GM19240 (cell line): ENCODE data around the gene PTPRN2.

Experiments
- DNase-seq: peaks from one replicate; pipeline ENCODE4 v3.0.0; 2011; ENCODE audit warnings: low spot score; ENCODE audit not compliant: insufficient read length

PTPRN2 gene

DNA sequence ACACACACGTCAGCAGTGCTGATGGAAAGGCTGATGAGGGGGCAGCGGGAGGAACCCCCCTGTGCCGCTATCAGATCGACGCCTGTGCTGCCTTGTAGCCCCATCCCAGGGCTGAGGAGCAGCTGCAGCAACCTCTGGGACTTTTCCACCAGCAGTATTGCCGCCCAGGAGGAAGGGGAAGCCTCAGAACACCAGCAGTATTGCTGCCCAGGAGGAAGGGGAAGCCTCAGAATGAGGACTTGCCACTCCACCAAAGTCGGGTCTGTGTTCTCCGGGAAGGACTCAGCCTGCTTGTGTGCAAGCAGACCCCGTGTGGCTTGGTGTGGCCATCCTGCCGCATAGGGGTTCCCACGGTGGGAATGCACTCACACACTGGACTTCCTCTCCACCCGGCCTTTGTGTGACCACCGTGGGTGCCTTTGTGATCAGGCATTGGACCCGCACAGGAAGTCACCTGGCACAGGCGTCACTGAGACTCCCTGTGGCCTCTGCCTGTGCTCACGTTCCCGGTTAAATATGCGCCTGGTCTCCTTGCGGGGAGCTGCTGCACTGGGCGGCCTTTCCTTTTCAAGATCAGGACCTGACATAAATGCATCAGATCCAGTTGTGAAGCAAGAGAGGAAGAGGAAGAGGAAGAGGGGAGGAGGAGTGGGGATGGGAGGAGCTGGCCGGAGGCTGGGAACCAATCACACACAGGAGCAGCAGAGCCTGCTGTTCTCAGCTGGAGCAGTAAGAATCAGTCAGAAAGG lies 1002.3 kb downstream of the PTPRN2 start:
- no peak for DNase-seq

DNA sequence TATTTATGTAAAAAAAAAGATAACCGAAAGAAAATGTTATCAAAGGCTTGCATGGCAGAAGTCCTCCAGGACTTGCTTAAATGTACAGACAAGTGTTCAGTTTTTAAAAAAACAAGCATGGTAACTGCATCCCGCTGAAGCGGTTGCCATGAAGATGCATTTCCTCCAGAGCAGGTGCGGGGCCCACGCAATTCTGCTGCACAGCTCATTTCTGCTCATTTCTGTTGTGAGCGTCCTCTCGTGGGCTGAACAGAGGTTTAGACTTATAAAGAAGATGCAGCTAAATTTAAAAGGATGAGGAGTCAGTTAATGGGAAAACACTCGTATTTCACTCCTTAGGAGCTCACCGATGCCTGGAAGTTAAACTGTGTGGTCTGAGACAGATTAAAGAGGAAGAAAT lies 1003.2 kb downstream of the PTPRN2 start:
- DNase-seq, result no peak

DNA sequence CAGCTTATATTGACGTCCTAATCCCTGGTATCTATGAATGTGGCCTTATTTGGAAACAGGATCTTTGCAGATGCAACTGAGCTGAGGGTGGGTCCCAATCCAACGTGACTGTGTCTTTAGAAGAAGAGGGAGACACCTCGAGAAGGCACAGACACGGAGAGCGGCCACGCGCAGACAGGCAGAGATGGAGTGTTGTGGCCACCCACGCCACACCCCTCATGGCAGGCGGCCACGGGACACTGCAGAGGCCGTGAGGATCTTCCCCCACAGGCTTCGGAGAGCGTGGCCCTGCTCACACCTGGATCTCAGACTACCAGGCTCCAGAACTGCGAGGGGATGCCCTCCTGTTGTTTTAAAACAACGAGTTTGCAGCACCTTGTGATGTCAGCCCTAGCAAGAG lies 1005.9 kb downstream of the PTPRN2 start:
- DNase-seq, result no peak

DNA sequence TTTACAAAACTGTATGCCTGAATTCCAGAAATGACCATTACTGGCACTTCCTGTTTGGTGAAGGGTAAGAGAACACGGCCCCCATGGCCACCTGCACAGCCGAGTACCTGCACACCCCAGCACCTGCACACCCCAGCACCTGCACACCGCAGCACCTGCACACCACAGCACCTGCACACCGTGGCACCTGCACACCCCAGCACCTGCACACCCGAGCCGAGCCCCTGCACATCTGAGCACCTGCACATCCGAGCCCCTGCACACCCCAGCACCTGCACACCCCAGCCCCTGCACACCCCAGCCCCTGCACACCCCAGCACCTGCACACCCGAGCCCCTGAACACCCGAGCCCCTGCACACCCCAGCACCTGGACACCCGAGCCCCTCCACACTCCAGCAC lies 1007.3 kb downstream of the PTPRN2 start:
- DNase-seq, result no peak

DNA sequence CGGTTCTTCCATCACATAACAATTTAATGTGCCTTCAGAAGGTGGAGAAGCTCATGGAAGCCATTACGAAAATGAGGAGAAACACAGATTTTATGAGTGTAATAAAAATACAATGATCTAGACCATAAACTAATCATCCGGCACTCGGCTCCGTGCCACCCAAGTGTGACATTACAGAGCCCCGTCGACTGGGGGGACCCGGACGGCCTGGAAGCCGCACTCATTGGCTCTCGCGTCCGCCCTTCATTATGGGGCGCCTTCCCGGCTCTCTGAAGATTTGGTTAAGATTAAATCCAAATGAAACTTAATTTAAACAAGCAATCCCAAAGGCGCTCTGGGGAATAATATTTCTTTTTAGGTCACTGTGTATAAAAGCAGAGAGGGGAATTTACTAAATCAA lies 1008.2 kb downstream of the PTPRN2 start:
- DNase-seq, result no peak

DNA sequence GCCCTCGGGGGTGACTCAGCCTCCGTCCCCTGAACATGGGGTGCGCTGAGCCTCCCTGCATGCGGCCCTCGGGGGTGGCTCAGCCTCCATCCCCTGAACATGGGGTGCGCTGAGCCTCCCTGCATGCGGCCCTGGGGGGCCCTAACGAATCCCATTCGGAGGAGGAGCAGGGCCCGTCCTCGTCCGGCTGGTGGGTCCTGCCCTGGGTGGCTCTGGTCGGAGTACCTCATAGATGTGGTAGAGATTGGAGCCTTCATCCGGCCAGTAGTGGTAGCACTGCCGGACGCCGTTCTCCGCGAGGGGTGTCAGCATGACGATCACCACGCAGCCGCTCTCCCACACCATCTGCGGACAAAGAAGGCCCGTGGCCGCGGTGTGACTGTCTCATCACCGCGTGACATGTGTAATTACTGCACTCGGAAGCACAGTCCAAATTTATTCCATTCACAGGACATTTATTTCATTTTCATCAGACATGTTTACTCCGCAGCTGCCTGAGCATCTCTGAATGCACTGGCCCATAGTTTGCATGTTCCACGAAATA lies 1009.8 kb downstream of the PTPRN2 start:
- DNase-seq, result no peak

DNA sequence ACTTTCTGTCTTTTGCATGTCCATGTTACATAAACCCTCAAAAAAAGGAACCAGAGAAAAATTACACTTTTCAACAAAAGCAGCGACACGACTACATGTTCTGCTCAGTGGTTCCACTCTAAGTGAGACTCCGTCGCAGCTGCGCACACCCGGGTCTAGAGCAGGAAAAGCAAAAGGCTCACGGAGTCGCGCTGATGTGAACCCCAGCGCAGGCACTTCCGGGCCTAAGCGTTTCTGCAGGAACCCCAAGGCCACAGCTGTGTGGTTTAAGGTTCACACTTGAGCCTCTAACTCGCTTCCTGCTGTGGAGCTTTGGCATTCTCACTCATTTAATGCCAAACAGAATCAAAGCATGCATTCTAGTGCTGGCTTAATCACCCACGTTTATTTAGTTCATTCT lies 1010.6 kb downstream of the PTPRN2 start:
- no peak for DNase-seq

DNA sequence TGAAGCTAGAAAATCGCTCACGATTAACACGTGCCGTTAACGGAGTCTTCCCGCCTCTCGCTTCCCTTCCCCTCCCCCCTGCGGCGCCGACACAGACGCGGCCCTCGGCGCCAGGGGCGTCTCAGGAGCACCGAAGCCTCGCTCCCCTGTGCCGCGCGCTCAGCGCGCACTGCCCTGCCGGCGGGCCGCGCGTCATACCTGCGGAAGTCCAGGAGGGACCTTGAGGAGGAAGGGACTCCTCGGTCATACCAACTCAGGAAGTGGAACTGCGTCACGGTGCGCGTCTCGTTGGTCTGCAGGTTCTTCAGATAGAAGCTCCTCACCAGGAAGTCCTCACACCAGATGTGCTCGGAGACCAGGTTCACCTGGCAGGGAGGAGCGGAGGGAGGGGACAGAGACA lies 1011.2 kb downstream of the PTPRN2 start:
- no peak for DNase-seq

DNA sequence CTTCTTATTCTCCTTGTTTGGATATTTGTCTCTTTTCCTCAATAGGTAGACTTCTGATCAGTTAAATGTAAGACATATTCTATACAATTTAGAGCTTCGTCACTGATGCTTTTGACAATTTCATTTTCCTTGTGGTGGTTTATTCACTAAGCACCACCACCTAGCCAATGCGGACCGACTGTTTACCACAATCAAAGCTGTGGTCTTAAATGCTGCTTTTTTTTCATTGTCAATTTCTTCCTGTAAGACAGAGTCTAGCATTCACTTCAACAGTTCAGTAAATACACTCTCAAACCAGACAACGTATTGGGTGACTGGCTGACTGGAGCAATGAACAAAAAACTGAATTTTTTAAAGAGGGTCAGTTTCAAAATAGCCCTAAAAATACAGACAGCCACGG lies 1011.8 kb downstream of the PTPRN2 start:
- DNase-seq, result no peak

DNA sequence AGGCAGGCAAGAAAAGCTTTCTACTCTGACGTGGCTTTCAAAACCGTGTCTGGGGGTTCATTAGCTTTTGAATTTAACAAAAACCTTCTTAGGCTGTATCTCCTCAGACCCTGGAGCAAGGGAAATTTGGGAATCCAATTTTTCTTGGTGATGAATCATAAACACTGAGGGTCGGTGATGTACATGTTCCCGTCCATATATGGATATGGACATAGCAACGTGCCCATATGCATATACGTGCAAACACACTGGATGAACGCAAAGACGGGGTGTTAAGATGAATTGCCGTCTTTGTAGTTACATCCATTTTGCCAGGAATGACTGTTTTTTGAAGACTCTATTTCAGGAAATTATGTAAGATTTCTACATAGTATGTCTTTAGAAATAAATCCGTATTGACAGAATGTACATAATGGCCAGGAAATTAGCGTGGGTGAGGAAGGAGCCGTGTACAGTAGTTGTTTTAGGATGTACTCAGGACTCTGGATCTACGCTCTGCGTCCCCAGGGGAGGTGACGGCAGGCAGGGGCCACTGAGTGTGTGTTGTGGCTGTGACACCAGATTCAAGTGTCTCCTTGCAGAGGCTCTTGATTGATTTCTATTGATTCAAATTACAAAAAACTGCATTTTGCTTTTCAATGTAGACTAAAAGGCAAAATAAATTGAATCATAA lies 1012.6 kb downstream of the PTPRN2 start:
- DNase-seq, result no peak

DNA sequence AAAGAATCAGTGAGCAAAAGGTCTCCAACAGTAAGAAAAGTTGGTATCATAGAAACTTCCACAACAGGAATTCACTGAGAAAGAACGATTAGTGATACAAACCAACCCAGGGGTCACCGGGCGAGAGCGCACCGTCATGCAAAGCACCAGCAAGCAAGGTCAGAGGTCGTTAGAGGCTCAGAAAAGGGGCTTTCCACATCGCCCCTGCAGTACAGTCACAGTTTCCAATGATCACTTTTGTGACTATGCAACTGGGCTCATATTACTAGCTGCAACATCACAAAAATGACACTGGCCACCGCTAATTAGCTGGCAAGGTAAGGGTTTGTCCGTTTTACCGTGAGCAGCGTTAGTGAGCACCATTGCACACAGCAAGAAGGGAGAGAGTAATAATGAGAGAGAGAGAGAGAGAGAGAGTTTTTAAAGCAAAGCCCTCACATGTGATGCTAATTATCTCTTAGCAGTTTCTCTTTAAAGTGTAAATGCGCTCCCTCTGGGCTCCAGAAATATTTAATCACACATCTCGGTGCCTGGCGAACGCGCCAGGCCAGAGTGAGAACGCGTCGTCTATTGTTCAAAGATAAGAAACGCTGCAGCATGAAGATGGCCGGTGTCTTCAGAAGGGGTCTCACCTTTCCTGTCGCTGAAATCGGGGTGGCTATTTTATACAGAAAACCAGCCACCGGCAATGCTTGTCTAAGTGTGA lies 1013.4 kb downstream of the PTPRN2 start:
- no peak for DNase-seq

DNA sequence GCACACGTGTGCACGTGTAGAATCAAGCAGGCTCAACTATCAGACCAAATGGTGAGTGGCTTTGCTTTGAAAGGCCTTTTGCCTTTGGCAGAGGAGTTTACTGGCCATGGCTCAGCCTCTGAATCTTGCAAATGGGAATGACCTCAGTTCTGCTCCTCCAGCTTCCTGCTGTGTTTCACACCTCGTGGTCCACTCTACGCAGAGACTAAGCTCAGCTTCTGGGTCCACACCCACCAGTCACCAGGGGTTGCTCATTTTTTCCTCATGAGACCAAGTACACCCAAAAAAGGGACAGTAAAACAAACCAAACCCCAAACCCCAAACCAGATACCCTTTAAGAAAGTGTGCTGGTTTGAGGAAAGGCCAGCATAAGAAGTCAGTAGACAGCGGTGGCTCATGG lies 1014.4 kb downstream of the PTPRN2 start:
- DNase-seq, result no peak

DNA sequence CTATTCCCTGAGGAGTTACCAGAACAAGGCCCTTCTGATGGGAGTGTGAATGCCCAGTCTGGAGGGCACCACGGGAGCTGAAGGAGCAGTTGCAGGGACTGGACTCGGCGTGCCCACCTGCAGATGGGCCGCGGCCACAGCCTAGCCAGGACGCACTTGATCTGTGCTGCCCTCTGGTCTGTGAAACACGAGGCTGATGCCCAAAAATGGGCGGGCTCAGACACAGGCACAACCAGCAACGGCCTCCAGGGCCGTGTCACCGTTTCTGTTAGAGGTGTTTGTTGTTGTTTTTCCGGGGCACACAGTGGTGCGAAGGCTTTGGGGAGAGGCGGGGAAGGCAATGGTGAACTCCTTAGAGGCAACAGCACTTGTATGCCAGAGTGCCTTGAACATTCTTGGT lies 1015.0 kb downstream of the PTPRN2 start:
- DNase-seq, result no peak

DNA sequence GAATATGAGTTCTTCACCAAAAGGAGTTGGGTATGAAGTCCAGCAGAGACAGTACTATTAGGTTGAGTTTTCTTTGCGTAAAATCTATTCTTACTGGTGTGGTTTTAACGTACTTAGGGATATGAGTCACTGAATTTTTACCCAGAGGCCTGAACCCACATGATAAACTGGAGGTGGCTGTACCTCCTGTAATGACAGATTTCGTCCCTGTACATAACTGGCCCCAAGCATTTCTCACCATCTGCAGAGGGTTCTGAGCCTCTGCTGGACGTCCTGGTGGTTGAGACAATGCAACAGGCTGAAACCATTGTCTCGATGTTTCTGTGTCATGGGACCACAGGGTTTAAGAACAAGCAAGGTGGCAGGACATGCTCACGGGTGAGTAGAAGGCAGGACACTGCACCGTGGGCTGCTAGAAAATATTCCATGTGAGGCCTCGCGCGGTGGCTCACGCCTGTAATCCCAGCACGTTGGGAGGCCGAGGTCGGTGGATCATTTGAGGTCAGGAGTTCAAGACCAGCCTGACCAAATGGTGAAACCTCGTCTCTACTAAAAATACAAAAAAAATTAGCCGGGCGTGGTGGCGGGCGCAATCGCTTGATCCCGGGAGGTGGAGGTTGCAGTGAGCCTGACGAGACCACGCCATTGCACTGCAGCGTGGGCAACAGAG lies 1017.0 kb downstream of the PTPRN2 start:
- no peak for DNase-seq

DNA sequence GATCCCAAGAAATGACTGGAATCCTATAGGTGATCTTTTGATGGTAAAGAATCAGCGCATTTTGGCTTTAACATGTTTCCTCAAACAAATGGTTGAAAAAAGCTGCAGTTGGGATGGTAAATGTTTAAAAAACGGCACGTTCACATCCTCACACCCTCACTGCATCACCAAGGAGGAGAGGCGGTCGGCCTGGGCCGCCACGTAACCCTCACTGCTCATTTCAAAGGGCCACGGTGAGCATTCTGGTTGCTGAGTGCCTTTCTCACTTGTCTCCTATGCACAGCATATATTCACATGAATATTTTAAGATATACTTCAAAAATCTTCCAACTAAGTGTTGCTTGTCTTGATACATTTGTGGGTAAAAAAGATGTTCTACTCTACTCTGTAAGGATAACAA lies 1017.7 kb downstream of the PTPRN2 start:
- DNase-seq, result no peak

DNA sequence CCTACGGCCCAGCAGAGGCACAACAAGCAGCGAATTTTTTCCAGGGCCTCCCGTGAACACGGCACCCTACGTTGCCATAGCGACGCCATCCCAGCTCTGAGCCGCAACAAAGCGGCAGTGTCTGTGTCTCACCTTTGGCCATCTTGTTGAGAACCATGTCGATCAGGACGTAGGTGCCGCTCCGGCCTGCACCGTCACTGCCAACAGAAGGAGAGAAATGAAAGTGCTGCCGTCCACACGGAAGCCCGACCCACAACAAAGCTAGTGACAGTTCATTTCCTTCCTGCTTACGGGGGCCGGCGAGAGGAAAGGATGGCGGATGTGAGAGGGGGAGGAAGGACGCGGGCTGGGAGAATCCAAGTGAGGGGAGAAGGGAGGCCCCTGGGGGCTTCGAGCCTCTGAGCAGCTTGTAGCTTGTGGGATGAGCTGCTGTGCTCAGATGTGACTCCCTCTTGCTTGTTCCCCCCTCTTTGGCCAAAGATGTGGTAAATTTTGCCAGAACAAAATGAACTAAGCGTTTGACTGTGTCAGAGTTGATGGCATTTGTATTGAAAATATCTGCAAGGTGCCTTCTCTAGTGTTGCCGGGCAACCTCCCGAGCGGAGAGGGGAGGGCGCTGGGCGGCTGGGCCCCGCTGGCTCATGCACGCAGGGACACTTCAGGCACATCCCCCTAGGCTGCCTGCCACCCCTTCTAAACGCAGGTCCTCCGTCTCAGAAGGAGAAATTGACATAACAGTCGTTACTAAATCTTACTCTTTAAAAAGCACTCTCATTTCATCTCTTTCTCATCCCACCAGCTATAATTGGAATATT lies 1018.6 kb downstream of the PTPRN2 start:
- DNase-seq, result no peak

DNA sequence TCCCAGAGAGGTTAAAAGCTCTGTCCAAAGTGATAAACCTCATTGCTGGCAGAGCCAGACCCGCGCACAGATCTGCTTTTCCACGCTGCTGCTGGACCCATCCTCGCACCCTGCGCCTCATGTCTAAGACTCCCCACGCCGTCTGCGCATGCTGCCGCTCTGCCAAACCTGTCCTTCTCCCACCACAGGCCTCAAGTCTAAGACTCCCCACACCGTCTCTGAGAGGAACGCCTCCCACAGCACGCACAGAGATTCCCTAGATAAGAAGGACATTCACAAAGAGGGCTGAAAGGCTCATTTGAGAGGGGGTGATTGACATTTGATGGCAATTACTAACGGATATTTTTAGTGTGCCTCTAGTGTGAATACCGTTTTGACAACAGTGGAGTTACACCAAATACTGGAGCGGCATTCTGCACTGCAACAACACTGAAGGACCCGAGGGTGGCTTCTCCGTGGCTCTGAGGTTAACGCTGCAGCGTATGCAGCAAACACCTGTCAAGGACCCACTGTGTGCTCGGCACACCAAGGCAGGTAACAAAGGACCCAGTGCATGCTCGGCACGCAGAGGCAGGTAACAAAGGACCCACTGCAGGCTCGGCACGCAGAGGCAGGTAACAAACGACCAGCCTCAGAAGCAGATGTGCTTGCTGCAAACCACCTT lies 1019.4 kb downstream of the PTPRN2 start:
- no peak for DNase-seq

DNA sequence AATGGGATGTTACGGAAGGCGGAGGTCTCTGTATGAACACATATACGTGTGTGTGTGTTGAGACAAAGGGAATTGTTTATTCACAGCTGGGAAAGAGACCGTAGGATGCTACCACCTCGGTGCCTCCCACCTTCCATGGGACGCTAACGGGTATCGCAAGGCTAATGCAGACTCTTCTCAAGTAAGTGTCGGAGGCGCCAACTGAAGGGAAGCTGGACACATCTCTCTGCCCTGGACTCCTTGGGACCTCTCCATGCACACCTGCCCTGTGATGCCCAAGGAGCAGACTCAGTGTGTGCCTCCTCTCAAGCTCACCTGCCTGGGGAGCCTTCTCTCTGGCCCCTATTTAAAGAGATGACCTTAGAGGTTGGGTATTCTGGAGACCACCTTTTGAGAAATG lies 1020.0 kb downstream of the PTPRN2 start:
- DNase-seq, result no peak

DNA sequence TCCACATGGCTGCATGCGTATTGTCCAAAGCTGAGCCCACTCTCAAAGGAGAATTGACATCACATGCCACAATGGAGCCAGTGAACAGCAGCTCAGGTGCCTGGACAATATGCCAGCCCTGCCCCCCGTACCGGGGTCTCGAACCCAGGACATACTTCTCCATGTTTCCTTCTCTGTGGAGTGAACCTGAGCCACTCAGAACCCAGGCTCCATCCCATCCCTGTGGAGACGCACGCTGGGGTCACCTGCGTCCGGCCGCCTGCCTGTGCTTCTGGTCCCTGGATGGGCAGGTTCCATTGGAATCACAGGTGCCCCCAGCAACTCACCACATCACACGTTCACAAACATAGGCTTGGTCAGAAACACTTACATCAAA lies 1021.0 kb downstream of the PTPRN2 start:
- no peak for DNase-seq

DNA sequence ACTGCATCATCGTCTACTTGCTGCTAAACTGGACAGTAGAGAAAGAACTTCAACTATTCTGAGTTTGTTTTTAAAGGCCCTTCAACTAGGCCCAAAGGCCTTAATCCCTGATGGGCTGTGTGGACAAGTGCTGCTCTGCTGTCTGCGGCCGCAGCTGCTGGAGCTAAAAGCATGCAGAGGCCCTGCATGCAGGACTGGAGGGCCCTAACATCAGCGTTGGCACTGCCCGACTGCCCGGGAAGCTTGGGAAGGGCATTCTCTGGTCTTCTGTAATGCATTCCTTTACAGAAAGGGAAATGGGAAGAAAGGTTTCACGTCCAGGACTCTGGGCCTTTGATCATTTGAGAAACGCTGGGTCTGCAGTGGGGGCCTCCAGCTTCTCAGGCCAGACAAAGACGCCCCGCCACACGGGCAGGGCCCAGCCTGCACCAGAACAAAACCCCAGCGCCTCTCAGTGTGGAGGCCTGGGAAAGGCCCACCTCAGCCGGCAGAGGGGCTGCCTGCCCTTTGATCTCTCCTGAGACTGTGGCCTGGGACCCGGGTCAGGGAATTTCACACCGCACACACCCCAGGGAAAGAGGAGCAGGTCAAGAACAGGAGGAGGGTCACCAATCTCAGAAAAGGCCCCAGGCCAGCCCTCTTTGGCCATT lies 1021.5 kb downstream of the PTPRN2 start:
- no peak for DNase-seq
